H1 (cell line): ENCODE data around the gene HSF2. TPM values are rescaled to one million over a fixed set of nuclear protein-coding genes. Genes with fewer than 3 reads are reported as not detected.

Experiments used
- CTCF ChIA-PET: fragments of 300-600 bp; sonication (Branson Sonifier 250); formaldehyde crosslinking; loops from one replicate; lab custom pipeline; 2021; ENCODE audit not compliant: partially characterized antibody; lab: Charles Lee
- POLR2A ChIA-PET: fragments of 300-600 bp; sonication (Branson Sonifier 250); formaldehyde crosslinking; loops from one replicate; lab custom pipeline; 2021; ENCODE audit warnings: inconsistent platforms; ENCODE audit not compliant: partially characterized antibody; lab: Charles Lee
- DNase-seq, 2 experiments: peaks; one replicate each; pipeline versions ENCODE4 v3.0.0 to v3.0.0-alpha.2; 2010 to 2022; ENCODE audit warnings: low spot score in 2 of 2, low read depth in 1 of 2, mixed read lengths in 1 of 2
- FAIRE-seq: peaks from 2 replicates; lab custom pipeline; 2011; peaks lifted over from hg19 to GRCh38; lab: Jason Lieb, UNC
- H2AFZ ChIP-seq: 2 replicates; pipeline ENCODE4 v1.8.1; 2012; ENCODE audit warnings: low read length, inconsistent platforms
- H2AK5ac ChIP-seq: 2 replicates; pipeline ENCODE4 v1.6.1; 2013; ENCODE audit warnings: low read depth, low read length
- H2BK120ac ChIP-seq: replicated peaks from 2 replicates; pipeline ENCODE3; 2013; ENCODE audit warnings: low read depth, low read length, inconsistent platforms
- H2BK12ac ChIP-seq: 2 replicates; pipeline ENCODE4 v1.6.1; 2013; ENCODE audit warnings: low read depth, low read length
- H2BK15ac ChIP-seq: 2 replicates; pipeline ENCODE4 v1.6.1; 2013; ENCODE audit warnings: low read length
- H2BK20ac ChIP-seq: 2 replicates; pipeline ENCODE4 v1.6.1; 2013; ENCODE audit warnings: low read length
- H2BK5ac ChIP-seq: 2 replicates; pipeline ENCODE4 v1.6.1; 2013; ENCODE audit warnings: low read depth, low read length
- H3K14ac ChIP-seq: 2 replicates; pipeline ENCODE4 v1.6.1; 2013; ENCODE audit warnings: inconsistent platforms; ENCODE audit not compliant: insufficient read length
- H3K18ac ChIP-seq: 2 replicates; pipeline ENCODE4 v1.6.1; 2013; ENCODE audit warnings: low read length; ENCODE audit errors: extremely low read depth
- H3K23ac ChIP-seq: 2 replicates; pipeline ENCODE4 v1.6.1; 2013; ENCODE audit warnings: inconsistent platforms; ENCODE audit not compliant: insufficient read length
- H3K23me2 ChIP-seq: 2 replicates; pipeline ENCODE4 v1.6.1; 2013; ENCODE audit warnings: low read depth, low read length
- H3K27ac ChIP-seq: 2 replicates; pipeline ENCODE4 v1.6.1; 2011; ENCODE audit warnings: low read depth, low read length, inconsistent platforms
- H3K27me3 ChIP-seq, 4 experiments: replicated peaks in 1 of 4; 1 replicate in 1 of 4; 2 replicates in 3 of 4; pipeline versions ENCODE4 v1.6.1 to v1.8.1; 2011 to 2013; ENCODE audit warnings: low read length in 3 of 4, mild to moderate bottlenecking in 3 of 4, inconsistent platforms in 2 of 4, mixed read lengths in 2 of 4, moderate library complexity in 1 of 4; ENCODE audit not compliant: control insufficient read depth in 3 of 4, insufficient read depth in 3 of 4; ENCODE audit errors: extremely low read depth in 1 of 4
- H3K36me3 ChIP-seq, 4 experiments: 2 replicates each; pipeline versions ENCODE4 v1.6.1 to v1.8.1; 2011 to 2013; ENCODE audit warnings: mild to moderate bottlenecking in 4 of 4, low read length in 3 of 4, moderate library complexity in 2 of 4, control low read depth in 1 of 4, inconsistent platforms in 1 of 4; ENCODE audit not compliant: insufficient read depth in 4 of 4, control insufficient read depth in 2 of 4
- H3K4ac ChIP-seq: replicated peaks from 2 replicates; pipeline ENCODE3; 2013; ENCODE audit warnings: low read length, low read depth, mixed read lengths, inconsistent platforms; ENCODE audit not compliant: insufficient read length
- H3K4me1 ChIP-seq, 4 experiments: replicated peaks in 1 of 4; 1 replicate in 1 of 4; 2 replicates in 3 of 4; pipeline versions ENCODE4 v1.6.1 to v1.8.1; 2011 to 2013; ENCODE audit warnings: low read length in 3 of 4, inconsistent platforms in 2 of 4, mixed read lengths in 1 of 4; ENCODE audit not compliant: insufficient read depth in 4 of 4, control insufficient read depth in 3 of 4
- H3K4me2 ChIP-seq, 2 experiments: 2 replicates each; pipeline versions ENCODE4 v1.6.1 to v1.8.1; 2011 to 2013; ENCODE audit warnings: low read depth in 2 of 2, low read length in 2 of 2, control low read depth in 1 of 2, inconsistent platforms in 1 of 2, mild to moderate bottlenecking in 1 of 2; ENCODE audit not compliant: insufficient read depth in 1 of 2
- H3K4me3 ChIP-seq, 4 experiments: fragments of 200-600, 300-600 bp in 1 of 4; sonication (generic), shearing (Covaris generic), sonication (Bioruptor Twin) in 1 of 4; 2 replicates each; pipeline versions ENCODE4 v1.5.1 to v1.8.1; 2011 to 2016; ENCODE audit warnings: low read length in 4 of 4, low read depth in 3 of 4, control low read depth in 2 of 4, inconsistent platforms in 2 of 4, mild to moderate bottlenecking in 2 of 4, mixed read lengths in 1 of 4, moderate library complexity in 1 of 4; ENCODE audit not compliant: insufficient read depth in 2 of 4; ENCODE audit errors: extremely low read depth in 1 of 4
- H3K56ac ChIP-seq: replicated peaks from 2 replicates; pipeline ENCODE3; 2013; ENCODE audit warnings: low read depth, mild to moderate bottlenecking, mixed read lengths, low read length, inconsistent platforms; ENCODE audit not compliant: insufficient read length
- H3K79me1 ChIP-seq: 2 replicates; pipeline ENCODE4 v1.6.1; 2013; ENCODE audit warnings: low read depth, low read length, control low read depth
- H3K79me2 ChIP-seq, 2 experiments: 2 replicates each; pipeline versions ENCODE4 v1.6.1 to v1.8.1; 2012 to 2013; ENCODE audit warnings: low read length in 2 of 2, mild to moderate bottlenecking in 2 of 2, inconsistent platforms in 1 of 2; ENCODE audit not compliant: insufficient read depth in 2 of 2, control insufficient read depth in 1 of 2
- H3K9ac ChIP-seq, 4 experiments: replicated peaks in 1 of 4; 1 replicate in 1 of 4; 2 replicates in 3 of 4; pipeline versions ENCODE4 v1.6.1 to v1.8.1; 2011 to 2013; ENCODE audit warnings: low read depth in 3 of 4, low read length in 3 of 4, control low read depth in 2 of 4, mild to moderate bottlenecking in 2 of 4, moderate library complexity in 2 of 4, inconsistent platforms in 1 of 4; ENCODE audit errors: extremely low read depth in 1 of 4
- H3K9me3 ChIP-seq, 2 experiments: 2 replicates each; pipeline versions ENCODE4 v1.6.1 to v1.8.1; 2012 to 2013; ENCODE audit warnings: mild to moderate bottlenecking in 2 of 2, moderate library complexity in 2 of 2, control low read depth in 1 of 2, inconsistent platforms in 1 of 2, low read depth in 1 of 2, low read length in 1 of 2, mixed read lengths in 1 of 2; ENCODE audit not compliant: insufficient read depth in 2 of 2
- H4K20me1 ChIP-seq, 2 experiments: replicated peaks in 1 of 2; 2 replicates each; pipeline versions ENCODE3 to v1.8.1; 2011 to 2013; ENCODE audit warnings: inconsistent platforms in 2 of 2, low read length in 2 of 2, mild to moderate bottlenecking in 1 of 2; ENCODE audit not compliant: insufficient read depth in 2 of 2, control insufficient read depth in 1 of 2
- H4K5ac ChIP-seq: 2 replicates; pipeline ENCODE4 v1.6.1; 2013; ENCODE audit warnings: low read length, low read depth, mixed read lengths, inconsistent platforms; ENCODE audit not compliant: insufficient read length
- H4K8ac ChIP-seq: 2 replicates; pipeline ENCODE4 v1.8.0; 2013; ENCODE audit warnings: mild to moderate bottlenecking, moderate library complexity, low read length, inconsistent platforms; ENCODE audit not compliant: insufficient read depth; ENCODE audit errors: extremely low read depth
- H4K91ac ChIP-seq: replicated peaks from 2 replicates; pipeline ENCODE3; 2013; ENCODE audit warnings: low read length, mixed read lengths, inconsistent platforms; ENCODE audit not compliant: insufficient read length
- CREB1 ChIP-seq: IDR thresholded peaks from 2 replicates; pipeline ENCODE4 v1.6.1; 2012; ENCODE audit warnings: inconsistent platforms
- KDM5A ChIP-seq: fragments of 200-600 bp; IDR thresholded peaks from 2 replicates; pipeline ENCODE4 v1.7.1; 2012; ENCODE audit warnings: mild to moderate bottlenecking, low read length, inconsistent platforms, mixed read lengths
- PHF8 ChIP-seq: fragments of 200-600 bp; sonication (generic); conservative IDR thresholded peaks from 2 replicates; pipeline ENCODE4 v1.7.1; 2012; ENCODE audit warnings: low read depth, mild to moderate bottlenecking, inconsistent platforms, low read length, moderate library complexity
- POLR2AphosphoS5 ChIP-seq: IDR thresholded peaks from 2 replicates; pipeline ENCODE4 v1.6.1; 2011; ENCODE audit warnings: low read depth, low read length
- RBBP5 ChIP-seq: IDR thresholded peaks from 2 replicates; pipeline ENCODE4 v1.7.1; 2012; ENCODE audit warnings: low read depth, mild to moderate bottlenecking, inconsistent platforms, low read length, moderate library complexity, borderline replicate concordance
- SAP30 ChIP-seq: fragments of 300-600 bp; sonication (generic); IDR thresholded peaks from 2 replicates; pipeline ENCODE4 v1.7.1; 2012; ENCODE audit warnings: low read length, moderate library complexity, mild to moderate bottlenecking, inconsistent platforms; ENCODE audit not compliant: insufficient read depth, insufficient replicate concordance
- SIRT6 ChIP-seq: IDR thresholded peaks from one replicate; pipeline ENCODE4 v1.7.1; 2012; ENCODE audit warnings: low read length, inconsistent platforms
- TCF12 ChIP-seq: IDR thresholded peaks from 2 replicates; pipeline ENCODE4 v1.6.1; 2011; ENCODE audit warnings: low read depth, mild to moderate bottlenecking, low read length
- WGBS, 2 experiments: shearing (Covaris generic) in 1 of 2; methylation state at CpG; one replicate each; pipeline versions ENCODE4 v1.1.6 to v1.1.7; 2013 to 2015; ENCODE audit warnings: low lambda C conversion rate in 2 of 2, mixed read lengths in 2 of 2, inconsistent platforms in 1 of 2, low coverage in 1 of 2, missing lambda C conversion rate in 1 of 2; ENCODE audit not compliant: insufficient replicate concordance in 2 of 2, insufficient coverage in 1 of 2, insufficient read length in 1 of 2; ENCODE audit errors: extremely low coverage in 1 of 2, missing lambda C conversion rate in 1 of 2; 5-methylcytosine and 5-hydroxymethylcytosine counted together
- polyA plus RNA-seq, 7 experiments: library from polyadenylated mRNA; depleted of rRNA in 3 of 7; stranded (reverse) in 5 of 7; unstranded in 2 of 7; fragments of >200 nt in 5 of 7; fragments of 200-250 nt in 2 of 7; gene quantifications; 1 replicate in 5 of 7; 2 replicates in 1 of 7; 4 replicates in 1 of 7; pipeline versions ENCODE4 v1.2.1 to v1.2.3, GENCODE V29; 2011 to 2013; ENCODE audit warnings: missing spikeins in 2 of 7, mixed read lengths in 2 of 7
- total RNA-seq: library from RNA; stranded (reverse); fragmentation: NEBNext Ultra II Directional; extraction: Animal tissue kit (Norgen Biotek cat#: 25700); gene quantifications from 2 replicates; pipeline ENCODE4 v1.2.1, GENCODE V29; 2021

Gene HSF2
- total and polyA plus RNA-seq, 2 of the 8 experiments (the other 6 are each of a cell fraction or from before 2014, with no cell fraction given): 16.3 to 18.3 TPM

GRCh38 chr6:122432816-122433215, 33.4 kb downstream of the HSF2 start:
- Histone ChIP-seq H3K36me3 (peaks cover 1 to 30% (median 9%) of the 10 kb centered on the region in 4 experiments; a peak in 5 of 8 replicates), H3K4me3 (no peak overlapping the region), H3K4me2 (no peak overlapping the region), H3K79me1 (no peaks in the 10 kb centered on the region), H2BK12ac (no peak overlapping the region), H2AFZ (no peak overlapping the region), H3K27ac (no peak overlapping the region), H4K8ac (no peak overlapping the region), H2BK5ac (no peak overlapping the region), H3K9me3 (peaks cover 0 to 3% of the 10 kb centered on the region in 2 experiments; a peak in 1 of 4 replicates), H4K91ac (no peak overlapping the region), H3K18ac (no peak overlapping the region), H3K56ac (no peak overlapping the region), H3K79me2 (no peaks in the 10 kb centered on the region), H3K23me2 (no peaks in the 10 kb centered on the region), H3K9ac (no peak overlapping the region), H3K23ac (no peak overlapping the region), H3K27me3 (no peaks in the 10 kb centered on the region), H2BK15ac (no peak overlapping the region), H4K5ac (no peak overlapping the region), H2BK20ac (no peak overlapping the region), H3K4ac (no peak overlapping the region), H4K20me1 (peaks cover 0 to 1% of the 10 kb centered on the region in 2 experiments), H3K14ac (no peak overlapping the region), H3K4me1 (no peaks in the 10 kb centered on the region), H2AK5ac (no peak overlapping the region), H2BK120ac (no peak overlapping the region)
- FAIRE-seq (no peak), DNase-seq (no peak)
- TF ChIP-seq TCF12 (no peak), SIRT6 (no peak), RBBP5 (no peak), CREB1 (no peak), KDM5A (no peak), PHF8 (no peak), POLR2AphosphoS5 (no peak), SAP30 (no peak)
- ChIA-PET POLR2A (no interaction called here), CTCF (no interaction called here)
- WGBS, 2 experiments: 88% methylated on average over 3 of the region's 3 CpGs; no CpG with 5 or more reads in 1 of the 2 experiments
